DND-41 (cell line): ENCODE results near the gene STARD9.
A peak's percentile ranks its signal among the peaks of the same experiment; 100 is the strongest.

Experiments used
- ATAC-seq: fragments of 200-7000 bp; cut with Tn5 transposase; 3 replicates; pipeline ENCODE4 v1.9.1; 2021; ENCODE audit warnings: low read depth; ENCODE audit not compliant: insufficient read depth
- DNase-seq: peaks from one replicate; pipeline ENCODE4 v3.0.0-alpha.2; 2020
- H2AFZ ChIP-seq: 2 replicates; pipeline ENCODE4 v1.6.0; 2012; ENCODE audit warnings: low read depth, low read length
- H3K27ac ChIP-seq: 2 replicates; pipeline ENCODE4 v1.5.1; 2012; ENCODE audit warnings: low read length, inconsistent platforms
- H3K27me3 ChIP-seq: fragments of 200-600 bp; sonication (generic); 2 replicates; pipeline ENCODE4 v1.6.0; 2012; ENCODE audit warnings: low read length, mild to moderate bottlenecking, inconsistent platforms; ENCODE audit not compliant: insufficient read depth, poor library complexity
- H3K36me3 ChIP-seq: 2 replicates; pipeline ENCODE4 v1.5.1; 2012; ENCODE audit warnings: low read length, inconsistent platforms; ENCODE audit not compliant: insufficient read depth
- H3K4me1 ChIP-seq: 2 replicates; pipeline ENCODE4 v1.5.1; 2012; ENCODE audit warnings: mild to moderate bottlenecking, low read length; ENCODE audit not compliant: insufficient read depth
- H3K4me2 ChIP-seq: 2 replicates; pipeline ENCODE4 v1.6.0; 2012; ENCODE audit warnings: mild to moderate bottlenecking, moderate library complexity, low read length, inconsistent platforms; ENCODE audit not compliant: insufficient read depth
- H3K4me3 ChIP-seq, 2 experiments: fragments of 200-600 bp in 1 of 2; shearing (Covaris generic) in 1 of 2; 2 replicates each; pipeline ENCODE4 v1.5.1; 2012 to 2016; ENCODE audit warnings: inconsistent platforms in 2 of 2, low read length in 2 of 2, mild to moderate bottlenecking in 2 of 2, low read depth in 1 of 2, moderate library complexity in 1 of 2
- H3K79me2 ChIP-seq: 2 replicates; pipeline ENCODE4 v1.6.0; 2012; ENCODE audit warnings: low read length, inconsistent platforms; ENCODE audit not compliant: insufficient read depth
- H3K9ac ChIP-seq: 2 replicates; pipeline ENCODE4 v1.6.0; 2012; ENCODE audit warnings: low read depth, mild to moderate bottlenecking, inconsistent platforms, low read length, moderate library complexity
- H3K9me3 ChIP-seq: 2 replicates; pipeline ENCODE4 v1.5.1; 2012; ENCODE audit warnings: low read length, moderate library complexity, mild to moderate bottlenecking, inconsistent platforms; ENCODE audit not compliant: insufficient read depth, severe bottlenecking
- H4K20me1 ChIP-seq: 2 replicates; pipeline ENCODE4 v1.6.0; 2012; ENCODE audit warnings: low read length; ENCODE audit not compliant: insufficient read depth
- EZH2 ChIP-seq: IDR thresholded peaks from 3 replicates; pipeline ENCODE4 v1.6.1; 2012; ENCODE audit warnings: borderline replicate concordance, low read depth, mild to moderate bottlenecking, moderate library complexity, low read length, inconsistent platforms; ENCODE audit not compliant: severe bottlenecking
- TF ChIP-seq, protein P1 (sequence below): IDR thresholded peaks from 2 replicates; pipeline ENCODE4 v1.5.1; 2012; ENCODE audit warnings: borderline replicate concordance, low read length, moderate library complexity, mild to moderate bottlenecking; ENCODE audit not compliant: poor library complexity, severe bottlenecking; ENCODE audit errors: extremely low read depth

Gene STARD9

DNA sequence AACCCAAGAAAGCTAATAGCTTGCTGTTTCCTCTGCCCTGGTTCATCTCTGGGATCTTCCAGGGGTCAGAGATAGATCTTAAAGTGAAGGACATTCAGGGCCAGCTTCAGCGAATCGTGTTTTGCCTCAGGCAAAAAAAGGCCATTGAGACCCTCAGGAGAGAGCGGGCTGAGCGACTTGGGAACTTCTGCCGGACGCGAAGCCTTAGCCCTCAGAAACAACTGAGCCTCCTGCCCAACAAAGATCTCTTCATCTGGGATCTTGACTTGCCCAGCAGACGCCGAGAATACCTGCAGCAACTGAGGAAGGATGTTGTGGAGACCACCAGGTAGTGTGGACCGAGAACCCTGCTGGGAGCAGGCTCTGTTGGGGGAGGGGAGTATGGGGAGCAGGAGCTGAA, 119.0 kb downstream of the STARD9 start:
- DNase-seq: no peak
- no peak for TF ChIP-seq EZH2
- TF ChIP-seq, protein P1, sequence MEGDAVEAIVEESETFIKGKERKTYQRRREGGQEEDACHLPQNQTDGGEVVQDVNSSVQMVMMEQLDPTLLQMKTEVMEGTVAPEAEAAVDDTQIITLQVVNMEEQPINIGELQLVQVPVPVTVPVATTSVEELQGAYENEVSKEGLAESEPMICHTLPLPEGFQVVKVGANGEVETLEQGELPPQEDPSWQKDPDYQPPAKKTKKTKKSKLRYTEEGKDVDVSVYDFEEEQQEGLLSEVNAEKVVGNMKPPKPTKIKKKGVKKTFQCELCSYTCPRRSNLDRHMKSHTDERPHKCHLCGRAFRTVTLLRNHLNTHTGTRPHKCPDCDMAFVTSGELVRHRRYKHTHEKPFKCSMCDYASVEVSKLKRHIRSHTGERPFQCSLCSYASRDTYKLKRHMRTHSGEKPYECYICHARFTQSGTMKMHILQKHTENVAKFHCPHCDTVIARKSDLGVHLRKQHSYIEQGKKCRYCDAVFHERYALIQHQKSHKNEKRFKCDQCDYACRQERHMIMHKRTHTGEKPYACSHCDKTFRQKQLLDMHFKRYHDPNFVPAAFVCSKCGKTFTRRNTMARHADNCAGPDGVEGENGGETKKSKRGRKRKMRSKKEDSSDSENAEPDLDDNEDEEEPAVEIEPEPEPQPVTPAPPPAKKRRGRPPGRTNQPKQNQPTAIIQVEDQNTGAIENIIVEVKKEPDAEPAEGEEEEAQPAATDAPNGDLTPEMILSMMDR: no peak
- Histone ChIP-seq H3K4me3 (no peak overlapping the region), H3K9me3 (no peaks in the 10 kb centered on the region), H2AFZ (no peak overlapping the region), H3K36me3 (no peaks in the 10 kb centered on the region; the same call in 1 of the 2 replicates), H3K4me1 (no peaks in the 10 kb centered on the region), H3K9ac (no peak overlapping the region), H3K27ac (no peak overlapping the region), H3K79me2 (no peaks in the 10 kb centered on the region), H3K27me3 (no peaks in the 10 kb centered on the region), H3K4me2 (no peak overlapping the region), H4K20me1 (no peaks in the 10 kb centered on the region)
- ATAC-seq: no peak

DNA sequence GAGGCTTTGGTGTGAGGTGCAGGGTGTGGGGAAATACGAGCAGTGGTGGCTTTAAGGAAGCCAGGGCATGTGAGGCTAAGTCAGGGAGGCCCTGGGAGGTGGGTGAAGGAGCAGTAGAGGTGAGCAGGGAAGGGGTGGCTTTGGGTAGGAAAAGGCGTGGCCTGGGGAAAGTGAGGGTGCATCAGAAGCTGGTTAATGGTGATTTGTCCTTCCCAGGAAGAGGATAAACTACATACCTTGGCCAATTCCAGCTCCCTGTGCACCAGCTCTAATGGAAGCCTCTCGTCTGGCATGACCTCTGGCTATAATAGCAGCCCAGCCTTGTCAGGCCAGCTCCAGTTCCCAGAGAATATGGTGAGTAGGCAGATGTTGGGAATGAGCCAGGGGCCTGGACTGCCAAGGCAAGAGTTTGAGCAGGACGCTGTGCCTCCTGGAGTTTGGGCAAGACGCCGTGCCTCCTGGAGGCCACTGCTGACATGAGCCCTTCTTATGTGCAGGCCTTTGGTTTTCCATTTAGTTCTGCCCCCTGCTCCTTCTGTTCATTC, 120.2 kb downstream of the STARD9 start:
- H2AFZ ChIP-seq: no peak overlapping the region
- H3K4me3 ChIP-seq: no peak overlapping the region
- no peak for ATAC-seq
- no peaks in the 10 kb centered on the region for H3K9me3 ChIP-seq
- H3K4me1 ChIP-seq: no peaks in the 10 kb centered on the region
- TF ChIP-seq EZH2: no peak
- TF ChIP-seq, protein P1: no peak
- no peak overlapping the region for H3K4me2 ChIP-seq
- H3K27ac ChIP-seq: no peak overlapping the region
- H3K79me2 ChIP-seq: no peaks in the 10 kb centered on the region
- H4K20me1 ChIP-seq: no peaks in the 10 kb centered on the region
- H3K9ac ChIP-seq: no peak overlapping the region
- no peak for DNase-seq
- no peaks in the 10 kb centered on the region; the same call in 1 of the 2 replicates for H3K36me3 ChIP-seq
- H3K27me3 ChIP-seq: no peaks in the 10 kb centered on the region

DNA sequence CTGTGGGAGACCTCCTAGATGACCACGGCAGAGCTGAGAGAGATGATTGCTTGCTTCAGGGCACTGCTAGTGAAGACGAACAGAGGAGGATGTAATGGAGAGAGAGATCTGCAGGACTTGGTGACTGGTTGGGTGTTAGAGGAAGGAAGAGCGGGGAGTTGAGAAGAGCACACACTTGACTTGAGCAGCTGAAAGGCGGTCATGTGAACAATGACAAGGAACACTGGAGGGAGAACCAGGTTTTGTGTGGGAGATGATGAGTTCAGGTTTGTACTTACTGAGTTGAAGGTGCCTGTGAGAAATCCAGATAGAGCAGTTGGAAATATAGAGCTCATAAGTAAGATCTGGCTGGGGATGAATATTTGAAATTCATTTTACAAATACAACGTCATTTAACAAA, 121.2 kb downstream of the STARD9 start:
- Histone ChIP-seq H3K9me3 (no peaks in the 10 kb centered on the region), H2AFZ (no peak overlapping the region), H3K4me1 (no peaks in the 10 kb centered on the region), H3K27ac (no peak overlapping the region), H3K4me2 (no peak overlapping the region), H3K36me3 (no peaks in the 10 kb centered on the region; the same call in 1 of the 2 replicates), H3K9ac (no peak overlapping the region), H4K20me1 (no peaks in the 10 kb centered on the region), H3K27me3 (no peaks in the 10 kb centered on the region), H3K4me3 (no peak overlapping the region), H3K79me2 (no peaks in the 10 kb centered on the region)
- TF ChIP-seq, protein P1: no peak
- no peak for TF ChIP-seq EZH2
- ATAC-seq: no peak
- no peak for DNase-seq

DNA sequence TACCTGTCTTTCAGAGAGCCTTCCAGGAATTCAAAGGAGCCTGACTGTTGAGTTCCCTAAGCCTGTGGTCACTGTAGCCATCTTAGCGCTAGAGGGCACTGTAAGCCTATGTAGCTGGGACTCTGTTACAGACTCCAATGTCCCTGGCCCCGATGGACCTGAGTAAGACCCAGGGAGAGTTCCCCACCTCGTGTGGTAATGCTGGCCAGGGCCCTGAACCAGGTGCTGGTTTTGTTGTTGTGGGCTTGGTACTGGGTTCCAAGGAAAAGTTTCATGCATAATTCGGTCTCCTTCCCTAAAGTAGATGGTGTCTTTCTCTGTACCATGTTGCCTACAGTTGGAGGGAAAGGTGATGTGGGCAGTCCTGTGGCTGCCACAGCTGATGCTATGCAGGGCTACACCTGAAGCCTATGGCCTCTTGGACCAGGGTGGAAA, 129.1 kb downstream of the STARD9 start:
- H3K79me2 ChIP-seq: no peaks in the 10 kb centered on the region
- ATAC-seq (peak; percentile 99), DNase-seq (peak; percentile 66)
- no peak overlapping the region for H3K4me3 ChIP-seq
- peak overlapping the region; percentile 15; the same call in 1 of the 2 replicates for H2AFZ ChIP-seq
- no peak for TF ChIP-seq EZH2
- TF ChIP-seq, protein P1: peak; percentile 86
- H3K4me2 ChIP-seq: no peak overlapping the region
- H4K20me1 ChIP-seq: no peaks in the 10 kb centered on the region
- H3K27ac ChIP-seq: no peak overlapping the region
- no peaks in the 10 kb centered on the region for H3K9me3 ChIP-seq
- H3K27me3 ChIP-seq: no peaks in the 10 kb centered on the region
- H3K4me1 ChIP-seq: no peaks in the 10 kb centered on the region
- H3K9ac ChIP-seq: no peak overlapping the region
- H3K36me3 ChIP-seq: no peaks in the 10 kb centered on the region
